Measurements from ENCODE around the gene ABAT.

- no peak for TF ChIP-seq CTCF (IDR thresholded peaks at IDR 0.05; ENCODE audit: low read length)
- TF ChIP-seq EZH2 (IDR thresholded peaks at IDR 0.05; ENCODE audit: borderline replicate concordance, low read length), result no peak
Observed at GRCh38 chr16:8776129-8776584, 101.7 kb downstream of the ABAT start.

All from OCI-LY1 (cell line).